ENCODE data around the gene MYL10. TPM values are rescaled to one million over a fixed set of nuclear protein-coding genes. Genes with fewer than 3 reads are reported as not detected.
A peak's percentile ranks its signal among the peaks of the same experiment; 100 is the strongest.
"Not testable (repeated sequence)": the region's sequence is repeated elsewhere in the genome, so short reads cannot be mapped to it uniquely, and the experiment has no call there.

The MYL10 gene
- total and polyA plus RNA-seq, 8 donors = not detected

- no peaks in the 10 kb centered on the region for H3K9me3 ChIP-seq
- intact Hi-C loops (cut with DNase I; ENCODE audit: low total_unique reads) = no loop called here
- H3K27ac ChIP-seq = no peak overlapping the region
- peaks cover 6 to 18% (median 9%) of the 10 kb centered on the region in 4 donors for H3K4me1 ChIP-seq
- TF ChIP-seq POLR2A (IDR thresholded peaks at IDR 0.05) = no peak
- TF ChIP-seq EP300 (IDR thresholded peaks at IDR 0.05) = no peak
- no peak for TF ChIP-seq POLR2AphosphoS5 (IDR thresholded peaks at IDR 0.05)
- TF ChIP-seq CTCF (IDR thresholded peaks at IDR 0.05) = no peak
- no peaks in the 10 kb centered on the region for H3K27me3 ChIP-seq
- H3K36me3 ChIP-seq = no peaks in the 10 kb centered on the region
- WGBS, 5 donors = 75 to 94% (median 86%) methylated on average over 12 to 13 of the region's 13 CpGs
- no peak overlapping the region for H3K4me3 ChIP-seq
- no peak for DNase-seq
Observed at GRCh38 chr7:101645951-101646350, 16.9 kb upstream of the MYL10 start.

- H3K4me1 ChIP-seq = peaks cover 6 to 11% (median 9%) of the 10 kb centered on the region in 4 donors
- H3K27ac ChIP-seq = no peak overlapping the region
- intact Hi-C loops (cut with DNase I; ENCODE audit: low total_unique reads) = no loop called here
- peak; percentile 44 to 83 for DNase-seq
- H3K4me3 ChIP-seq = no peak overlapping the region
- no peak for TF ChIP-seq EP300 (IDR thresholded peaks at IDR 0.05)
- no peak for TF ChIP-seq POLR2A (IDR thresholded peaks at IDR 0.05)
- TF ChIP-seq CTCF (IDR thresholded peaks at IDR 0.05) = no peak
- no peak for TF ChIP-seq POLR2AphosphoS5 (IDR thresholded peaks at IDR 0.05)
- WGBS, 5 donors = 14 to 44% (median 18%) methylated on average over 16 to 18 of the region's 18 CpGs
- H3K9me3 ChIP-seq = no peaks in the 10 kb centered on the region
- H3K27me3 ChIP-seq = no peaks in the 10 kb centered on the region
- no peaks in the 10 kb centered on the region for H3K36me3 ChIP-seq
Observed at GRCh38 chr7:101644879-101645278, 15.8 kb upstream of the MYL10 start.

GRCh38 chr7:101639127-101639526 is 10.0 kb upstream of the MYL10 start:
- H3K9me3 ChIP-seq; H3K27me3 ChIP-seq; DNase-seq; intact Hi-C loops (cut with DNase I; ENCODE audit: low total_unique reads); H3K36me3 ChIP-seq; H3K27ac ChIP-seq; H3K4me3 ChIP-seq; H3K4me1 ChIP-seq: not testable (repeated sequence)
- 90 to 98% (median 94%) methylated on average over 4 of the region's 4 CpGs for WGBS, 5 donors

- Histone ChIP-seq H3K4me1 (no peaks in the 10 kb centered on the region), H3K27me3 (no peaks in the 10 kb centered on the region), H3K9me3 (peaks cover 0 to 6% (median 0%) of the 10 kb centered on the region in 4 donors), H3K4me3 (no peak overlapping the region), H3K36me3 (no peaks in the 10 kb centered on the region), H3K27ac (no peak overlapping the region)
- TF ChIP-seq POLR2AphosphoS5 (IDR thresholded peaks at IDR 0.05) = no peak
- TF ChIP-seq POLR2A (IDR thresholded peaks at IDR 0.05) = no peak
- TF ChIP-seq CTCF (IDR thresholded peaks at IDR 0.05) = no peak
- TF ChIP-seq EP300 (IDR thresholded peaks at IDR 0.05) = no peak
- intact Hi-C loops (cut with DNase I; ENCODE audit: low total_unique reads) = no loop called here
- DNase-seq = no peak
- 71 to 87% (median 77%) methylated on average over 7 to 9 of the region's 9 CpGs for WGBS, 5 donors
Observed at GRCh38 chr7:101636822-101637623, 7.9 kb upstream of the MYL10 start.

- WGBS, 5 donors = 63 to 80% (median 70%) methylated on average over 2 of the region's 2 CpGs
- H3K36me3 ChIP-seq = no peaks in the 10 kb centered on the region
- H3K27me3 ChIP-seq = no peaks in the 10 kb centered on the region
- DNase-seq = no peak
- peaks cover 0 to 8% (median 0%) of the 10 kb centered on the region in 4 donors for H3K4me1 ChIP-seq
- H3K4me3 ChIP-seq = no peak overlapping the region
- intact Hi-C loops (cut with DNase I; ENCODE audit: low total_unique reads) = no loop called here
- peaks cover 0 to 6% (median 0%) of the 10 kb centered on the region in 4 donors for H3K9me3 ChIP-seq
- H3K27ac ChIP-seq = no peak overlapping the region
- TF ChIP-seq EP300 (IDR thresholded peaks at IDR 0.05) (no peak), POLR2A (IDR thresholded peaks at IDR 0.05) (no peak), POLR2AphosphoS5 (IDR thresholded peaks at IDR 0.05) (no peak), CTCF (IDR thresholded peaks at IDR 0.05) (no peak)
Observed at GRCh38 chr7:101635484-101635883, 6.4 kb upstream of the MYL10 start.
